Measurements from ENCODE around the gene TCP11L1. TPM values are rescaled to one million over a fixed set of nuclear protein-coding genes. Genes with fewer than 3 reads are reported as not detected.

TCP11L1 gene
- total and polyA plus RNA-seq, 2 of the 8 experiments (the other 6 are each of a cell fraction or from before 2014, with no cell fraction given): 10.9 to 23.1 TPM

- no peak overlapping the region for H3K14ac ChIP-seq (ENCODE audit: insufficient read length)
- no peaks in the 10 kb centered on the region for H3K79me1 ChIP-seq (ENCODE audit: low read depth, low read length)
- H2BK120ac ChIP-seq (replicated peaks; ENCODE audit: low read depth, low read length): no peak overlapping the region
- H3K23me2 ChIP-seq (ENCODE audit: low read depth, low read length): no peaks in the 10 kb centered on the region
- no peak overlapping the region for H2BK12ac ChIP-seq (ENCODE audit: low read depth, low read length)
- ChIA-PET CTCF (ENCODE audit: partially characterized antibody) (interaction anchor here (1.2 kb wide), 1 partner anchor 9 kb away, joined by 4 read pairs; no protein-coding TSS in a partner anchor), POLR2A (ENCODE audit: partially characterized antibody) (no interaction called here)
- no peak overlapping the region for H3K18ac ChIP-seq (ENCODE audit: extremely low read depth, low read length)
- H3K4me3 ChIP-seq (ENCODE audit: extremely low read depth in 1 of 4, insufficient read depth in 2 of 4, low read depth in 3 of 4, low read length in 4 of 4): no peak overlapping the region
- H2BK15ac ChIP-seq (ENCODE audit: low read length): no peak overlapping the region
- H2AK5ac ChIP-seq (ENCODE audit: low read depth, low read length): no peak overlapping the region
- TF ChIP-seq SUZ12 (IDR thresholded peaks at IDR 0.05; ENCODE audit: low read length) (no peak), MAFK (IDR thresholded peaks at IDR 0.05; ENCODE audit: low read depth, low read length) (no peak), RNF2 (IDR thresholded peaks at IDR 0.05; ENCODE audit: borderline replicate concordance, low read depth, low read length, missing control alignments, poor library complexity, severe bottlenecking) (no peak)
- H3K79me2 ChIP-seq (ENCODE audit: control insufficient read depth in 1 of 2, insufficient read depth in 2 of 2, low read length in 2 of 2): no peaks in the 10 kb centered on the region
- H4K91ac ChIP-seq (replicated peaks; ENCODE audit: insufficient read length, low read length): no peak overlapping the region
- H4K5ac ChIP-seq (ENCODE audit: insufficient read length, low read depth, low read length): no peak overlapping the region
- H2BK20ac ChIP-seq (ENCODE audit: low read length): no peak overlapping the region
- H3K23ac ChIP-seq (ENCODE audit: insufficient read length): no peak overlapping the region
- H3K27me3 ChIP-seq (replicated peaks in 1 of 4; ENCODE audit: control insufficient read depth in 3 of 4, extremely low read depth in 1 of 4, insufficient read depth in 3 of 4, low read length in 3 of 4): no peaks in the 10 kb centered on the region
- H3K4me1 ChIP-seq (replicated peaks in 1 of 4; ENCODE audit: control insufficient read depth in 3 of 4, insufficient read depth in 4 of 4, low read length in 3 of 4): no peaks in the 10 kb centered on the region
- no peak overlapping the region for H3K4me2 ChIP-seq (ENCODE audit: insufficient read depth in 1 of 2, low read depth in 2 of 2, low read length in 2 of 2)
- H3K27ac ChIP-seq (ENCODE audit: low read depth, low read length): no peak overlapping the region
- FAIRE-seq (no peak), DNase-seq (ENCODE audit: low read depth in 1 of 2, low spot score in 2 of 2) (no peak)
- no peak overlapping the region for H2BK5ac ChIP-seq (ENCODE audit: low read depth, low read length)
- H3K9me3 ChIP-seq (ENCODE audit: insufficient read depth in 2 of 2, low read depth in 1 of 2, low read length in 1 of 2): no peaks in the 10 kb centered on the region
- H3K4ac ChIP-seq (replicated peaks; ENCODE audit: insufficient read length, low read depth, low read length): no peak overlapping the region
- no peak overlapping the region for H2AFZ ChIP-seq (ENCODE audit: low read length)
- H3K9ac ChIP-seq (replicated peaks in 1 of 4; ENCODE audit: extremely low read depth in 1 of 4, low read depth in 3 of 4, low read length in 3 of 4): no peak overlapping the region
- no peak overlapping the region for H3K56ac ChIP-seq (replicated peaks; ENCODE audit: insufficient read length, low read depth, low read length)
- no peak overlapping the region for H4K8ac ChIP-seq (ENCODE audit: extremely low read depth, insufficient read depth, low read length)
- no peaks in the 10 kb centered on the region for H4K20me1 ChIP-seq (replicated peaks in 1 of 2; ENCODE audit: control insufficient read depth in 1 of 2, insufficient read depth in 2 of 2, low read length in 2 of 2)
- H3K36me3 ChIP-seq (ENCODE audit: control insufficient read depth in 2 of 4, insufficient read depth in 4 of 4, low read length in 3 of 4): peaks cover 0 to 60% (median 12%) of the 10 kb centered on the region in 4 experiments; a peak in 7 of 8 replicates
These were observed 64.5 kb downstream of the TCP11L1 start for GRCh38 chr11:33103836-33104235.
